H1 (cell line): Measurements from ENCODE around the gene CLDN7. TPM values are rescaled to one million over a fixed set of nuclear protein-coding genes. Genes with fewer than 3 reads are reported as not detected.
A peak's percentile ranks its signal among the peaks of the same experiment; 100 is the strongest.

Source experiments
- CTCF ChIA-PET: fragments of 300-600 bp; sonication (Branson Sonifier 250); formaldehyde crosslinking; loops from one replicate; lab custom pipeline; 2021; ENCODE audit not compliant: partially characterized antibody; lab: Charles Lee
- POLR2A ChIA-PET: fragments of 300-600 bp; sonication (Branson Sonifier 250); formaldehyde crosslinking; loops from one replicate; lab custom pipeline; 2021; ENCODE audit warnings: inconsistent platforms; ENCODE audit not compliant: partially characterized antibody; lab: Charles Lee
- DNase-seq, 2 experiments: peaks; one replicate each; pipeline versions ENCODE4 v3.0.0 to v3.0.0-alpha.2; 2010 to 2022; ENCODE audit warnings: low spot score in 2 of 2, low read depth in 1 of 2, mixed read lengths in 1 of 2
- FAIRE-seq: peaks from 2 replicates; lab custom pipeline; 2011; peaks lifted over from hg19 to GRCh38; lab: Jason Lieb, UNC
- H2AFZ ChIP-seq: 2 replicates; pipeline ENCODE4 v1.8.1; 2012; ENCODE audit warnings: low read length, inconsistent platforms
- H2AK5ac ChIP-seq: 2 replicates; pipeline ENCODE4 v1.6.1; 2013; ENCODE audit warnings: low read depth, low read length
- H2BK120ac ChIP-seq: replicated peaks from 2 replicates; pipeline ENCODE3; 2013; ENCODE audit warnings: low read depth, low read length, inconsistent platforms
- H2BK12ac ChIP-seq: 2 replicates; pipeline ENCODE4 v1.6.1; 2013; ENCODE audit warnings: low read depth, low read length
- H2BK15ac ChIP-seq: 2 replicates; pipeline ENCODE4 v1.6.1; 2013; ENCODE audit warnings: low read length
- H2BK20ac ChIP-seq: 2 replicates; pipeline ENCODE4 v1.6.1; 2013; ENCODE audit warnings: low read length
- H2BK5ac ChIP-seq: 2 replicates; pipeline ENCODE4 v1.6.1; 2013; ENCODE audit warnings: low read depth, low read length
- H3K14ac ChIP-seq: 2 replicates; pipeline ENCODE4 v1.6.1; 2013; ENCODE audit warnings: inconsistent platforms; ENCODE audit not compliant: insufficient read length
- H3K18ac ChIP-seq: 2 replicates; pipeline ENCODE4 v1.6.1; 2013; ENCODE audit warnings: low read length; ENCODE audit errors: extremely low read depth
- H3K23ac ChIP-seq: 2 replicates; pipeline ENCODE4 v1.6.1; 2013; ENCODE audit warnings: inconsistent platforms; ENCODE audit not compliant: insufficient read length
- H3K23me2 ChIP-seq: 2 replicates; pipeline ENCODE4 v1.6.1; 2013; ENCODE audit warnings: low read depth, low read length
- H3K27ac ChIP-seq: 2 replicates; pipeline ENCODE4 v1.6.1; 2011; ENCODE audit warnings: low read depth, low read length, inconsistent platforms
- H3K27me3 ChIP-seq, 4 experiments: replicated peaks in 1 of 4; 1 replicate in 1 of 4; 2 replicates in 3 of 4; pipeline versions ENCODE4 v1.6.1 to v1.8.1; 2011 to 2013; ENCODE audit warnings: low read length in 3 of 4, mild to moderate bottlenecking in 3 of 4, inconsistent platforms in 2 of 4, mixed read lengths in 2 of 4, moderate library complexity in 1 of 4; ENCODE audit not compliant: control insufficient read depth in 3 of 4, insufficient read depth in 3 of 4; ENCODE audit errors: extremely low read depth in 1 of 4
- H3K36me3 ChIP-seq, 4 experiments: 2 replicates each; pipeline versions ENCODE4 v1.6.1 to v1.8.1; 2011 to 2013; ENCODE audit warnings: mild to moderate bottlenecking in 4 of 4, low read length in 3 of 4, moderate library complexity in 2 of 4, control low read depth in 1 of 4, inconsistent platforms in 1 of 4; ENCODE audit not compliant: insufficient read depth in 4 of 4, control insufficient read depth in 2 of 4
- H3K4ac ChIP-seq: replicated peaks from 2 replicates; pipeline ENCODE3; 2013; ENCODE audit warnings: low read length, low read depth, mixed read lengths, inconsistent platforms; ENCODE audit not compliant: insufficient read length
- H3K4me1 ChIP-seq, 4 experiments: replicated peaks in 1 of 4; 1 replicate in 1 of 4; 2 replicates in 3 of 4; pipeline versions ENCODE4 v1.6.1 to v1.8.1; 2011 to 2013; ENCODE audit warnings: low read length in 3 of 4, inconsistent platforms in 2 of 4, mixed read lengths in 1 of 4; ENCODE audit not compliant: insufficient read depth in 4 of 4, control insufficient read depth in 3 of 4
- H3K4me2 ChIP-seq, 2 experiments: 2 replicates each; pipeline versions ENCODE4 v1.6.1 to v1.8.1; 2011 to 2013; ENCODE audit warnings: low read depth in 2 of 2, low read length in 2 of 2, control low read depth in 1 of 2, inconsistent platforms in 1 of 2, mild to moderate bottlenecking in 1 of 2; ENCODE audit not compliant: insufficient read depth in 1 of 2
- H3K4me3 ChIP-seq, 4 experiments: fragments of 200-600, 300-600 bp in 1 of 4; sonication (generic), shearing (Covaris generic), sonication (Bioruptor Twin) in 1 of 4; 2 replicates each; pipeline versions ENCODE4 v1.5.1 to v1.8.1; 2011 to 2016; ENCODE audit warnings: low read length in 4 of 4, low read depth in 3 of 4, control low read depth in 2 of 4, inconsistent platforms in 2 of 4, mild to moderate bottlenecking in 2 of 4, mixed read lengths in 1 of 4, moderate library complexity in 1 of 4; ENCODE audit not compliant: insufficient read depth in 2 of 4; ENCODE audit errors: extremely low read depth in 1 of 4
- H3K56ac ChIP-seq: replicated peaks from 2 replicates; pipeline ENCODE3; 2013; ENCODE audit warnings: low read depth, mild to moderate bottlenecking, mixed read lengths, low read length, inconsistent platforms; ENCODE audit not compliant: insufficient read length
- H3K79me1 ChIP-seq: 2 replicates; pipeline ENCODE4 v1.6.1; 2013; ENCODE audit warnings: low read depth, low read length, control low read depth
- H3K79me2 ChIP-seq, 2 experiments: 2 replicates each; pipeline versions ENCODE4 v1.6.1 to v1.8.1; 2012 to 2013; ENCODE audit warnings: low read length in 2 of 2, mild to moderate bottlenecking in 2 of 2, inconsistent platforms in 1 of 2; ENCODE audit not compliant: insufficient read depth in 2 of 2, control insufficient read depth in 1 of 2
- H3K9ac ChIP-seq, 4 experiments: replicated peaks in 1 of 4; 1 replicate in 1 of 4; 2 replicates in 3 of 4; pipeline versions ENCODE4 v1.6.1 to v1.8.1; 2011 to 2013; ENCODE audit warnings: low read depth in 3 of 4, low read length in 3 of 4, control low read depth in 2 of 4, mild to moderate bottlenecking in 2 of 4, moderate library complexity in 2 of 4, inconsistent platforms in 1 of 4; ENCODE audit errors: extremely low read depth in 1 of 4
- H3K9me3 ChIP-seq, 2 experiments: 2 replicates each; pipeline versions ENCODE4 v1.6.1 to v1.8.1; 2012 to 2013; ENCODE audit warnings: mild to moderate bottlenecking in 2 of 2, moderate library complexity in 2 of 2, control low read depth in 1 of 2, inconsistent platforms in 1 of 2, low read depth in 1 of 2, low read length in 1 of 2, mixed read lengths in 1 of 2; ENCODE audit not compliant: insufficient read depth in 2 of 2
- H4K20me1 ChIP-seq, 2 experiments: replicated peaks in 1 of 2; 2 replicates each; pipeline versions ENCODE3 to v1.8.1; 2011 to 2013; ENCODE audit warnings: inconsistent platforms in 2 of 2, low read length in 2 of 2, mild to moderate bottlenecking in 1 of 2; ENCODE audit not compliant: insufficient read depth in 2 of 2, control insufficient read depth in 1 of 2
- H4K5ac ChIP-seq: 2 replicates; pipeline ENCODE4 v1.6.1; 2013; ENCODE audit warnings: low read length, low read depth, mixed read lengths, inconsistent platforms; ENCODE audit not compliant: insufficient read length
- H4K8ac ChIP-seq: 2 replicates; pipeline ENCODE4 v1.8.0; 2013; ENCODE audit warnings: mild to moderate bottlenecking, moderate library complexity, low read length, inconsistent platforms; ENCODE audit not compliant: insufficient read depth; ENCODE audit errors: extremely low read depth
- H4K91ac ChIP-seq: replicated peaks from 2 replicates; pipeline ENCODE3; 2013; ENCODE audit warnings: low read length, mixed read lengths, inconsistent platforms; ENCODE audit not compliant: insufficient read length
- CBX5 ChIP-seq: fragments of 300-800, 300-1000 bp; sonication (generic); IDR thresholded peaks from 2 replicates; pipeline ENCODE4 v1.7.1; 2016; ENCODE audit warnings: antibody characterized with exemption, low read length, low read depth
- CHD1 ChIP-seq: IDR thresholded peaks from 2 replicates; pipeline ENCODE4 v1.6.1; 2012; ENCODE audit warnings: low read depth, low read length, improper control_type of control experiment
- EZH2 ChIP-seq: fragments of 200-600 bp; sonication (generic); IDR thresholded peaks from 2 replicates; pipeline ENCODE4 v1.7.1; 2012; ENCODE audit warnings: low read depth, mild to moderate bottlenecking, moderate library complexity, low read length, inconsistent platforms; ENCODE audit not compliant: severe bottlenecking
- HDAC2 ChIP-seq, 2 experiments: fragments of 300-600 bp in 1 of 2; sonication (generic) in 1 of 2; IDR thresholded peaks; 2 replicates each; pipeline ENCODE4 v1.6.1; 2011 to 2012; ENCODE audit warnings: low read depth in 2 of 2, low read length in 2 of 2, mild to moderate bottlenecking in 2 of 2, moderate library complexity in 2 of 2, borderline replicate concordance in 1 of 2, inconsistent platforms in 1 of 2
- HDAC6 ChIP-seq: IDR thresholded peaks from one replicate; pipeline ENCODE4 v1.7.1; 2012; ENCODE audit warnings: low read depth, mild to moderate bottlenecking, inconsistent platforms, low read length, moderate library complexity
- RAD21 ChIP-seq, 2 experiments: IDR thresholded peaks in 1 of 2; conservative IDR thresholded peaks in 1 of 2; 2 replicates each; pipeline ENCODE4 v1.6.1; 2011; ENCODE audit warnings: low read depth in 2 of 2, low read length in 2 of 2, improper control_type of control experiment in 1 of 2, inconsistent platforms in 1 of 2, mild to moderate bottlenecking in 1 of 2, moderate library complexity in 1 of 2
- RXRA ChIP-seq: IDR thresholded peaks from 2 replicates; pipeline ENCODE4 v1.6.1; 2011; ENCODE audit warnings: low read depth, mild to moderate bottlenecking, low read length, moderate library complexity; ENCODE audit not compliant: insufficient read depth
- SP1 ChIP-seq: IDR thresholded peaks from 2 replicates; pipeline ENCODE4 v1.6.1; 2011; ENCODE audit warnings: low read depth, low read length
- TAF1 ChIP-seq: IDR thresholded peaks from 2 replicates; pipeline ENCODE4 v1.6.1; 2011; ENCODE audit warnings: mild to moderate bottlenecking, low read depth, low read length
- TBP ChIP-seq: IDR thresholded peaks from 2 replicates; pipeline ENCODE4 v1.6.1; 2011; ENCODE audit warnings: low read depth, low read length, improper control_type of control experiment
- WGBS, 2 experiments: shearing (Covaris generic) in 1 of 2; methylation state at CpG; one replicate each; pipeline versions ENCODE4 v1.1.6 to v1.1.7; 2013 to 2015; ENCODE audit warnings: low lambda C conversion rate in 2 of 2, mixed read lengths in 2 of 2, inconsistent platforms in 1 of 2, low coverage in 1 of 2, missing lambda C conversion rate in 1 of 2; ENCODE audit not compliant: insufficient replicate concordance in 2 of 2, insufficient coverage in 1 of 2, insufficient read length in 1 of 2; ENCODE audit errors: extremely low coverage in 1 of 2, missing lambda C conversion rate in 1 of 2; 5-methylcytosine and 5-hydroxymethylcytosine counted together
- polyA plus RNA-seq, 7 experiments: library from polyadenylated mRNA; depleted of rRNA in 3 of 7; stranded (reverse) in 5 of 7; unstranded in 2 of 7; fragments of >200 nt in 5 of 7; fragments of 200-250 nt in 2 of 7; gene quantifications; 1 replicate in 5 of 7; 2 replicates in 1 of 7; 4 replicates in 1 of 7; pipeline versions ENCODE4 v1.2.1 to v1.2.3, GENCODE V29; 2011 to 2013; ENCODE audit warnings: missing spikeins in 2 of 7, mixed read lengths in 2 of 7
- total RNA-seq: library from RNA; stranded (reverse); fragmentation: NEBNext Ultra II Directional; extraction: Animal tissue kit (Norgen Biotek cat#: 25700); gene quantifications from 2 replicates; pipeline ENCODE4 v1.2.1, GENCODE V29; 2021

CLDN7 gene
- total and polyA plus RNA-seq, 2 of the 8 experiments (the other 6 are each of a cell fraction or from before 2014, with no cell fraction given): 118 to 119 TPM

DNA sequence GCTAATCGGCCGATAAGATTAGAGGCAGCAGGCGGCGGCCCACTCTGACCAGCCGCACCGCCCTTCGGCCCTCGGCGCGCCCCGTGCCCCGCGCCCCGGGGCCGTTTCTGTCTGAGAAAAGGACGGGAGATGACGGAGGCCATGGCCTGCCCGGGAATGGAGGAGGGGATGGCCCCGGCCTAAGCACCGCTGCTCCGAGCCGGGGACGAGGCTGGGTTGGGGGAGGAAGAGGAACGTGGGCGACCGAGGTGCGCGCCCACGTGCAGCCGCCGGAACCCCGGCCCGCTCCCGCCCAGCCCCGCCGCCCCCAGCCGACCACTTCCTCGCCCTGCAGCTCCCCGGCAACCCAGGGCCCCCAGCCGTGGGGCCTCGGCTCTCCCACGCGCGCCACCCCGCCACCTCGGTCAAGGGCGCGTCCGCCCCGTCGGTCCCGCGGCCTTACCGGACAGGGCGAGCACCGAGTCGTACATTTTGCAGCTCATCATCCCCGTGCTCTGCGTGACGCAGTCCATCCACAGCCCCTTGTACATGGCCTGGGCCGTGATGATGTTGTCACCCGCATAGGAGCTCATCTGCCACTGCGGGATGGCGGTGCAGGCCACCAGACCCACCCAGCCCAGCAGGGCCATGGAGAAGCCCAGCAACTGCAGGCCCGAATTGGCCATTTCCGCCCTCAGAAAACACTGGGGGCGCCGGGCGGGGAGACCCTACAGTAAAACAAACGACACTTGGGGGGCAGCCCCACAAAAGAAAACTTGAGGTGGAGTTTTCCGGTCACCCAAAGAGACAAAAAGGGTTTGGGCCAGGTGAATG lies 693 bp downstream of the CLDN7 start:
- peak overlapping the region; percentile 61 for H3K56ac ChIP-seq
- TF ChIP-seq SP1 (no peak), CBX5 (no peak), RAD21 (IDR thresholded peaks at IDR 0.05 in 1 of 2, conservative IDR thresholded peaks at IDR 0.05 in 1 of 2; ENCODE audit: low read depth in 2 of 2, low read length in 2 of 2) (no peak), EZH2 (no peak), CHD1 (no peak; the same call in 1 of the 2 replicates), TBP (no peak; the same call in 1 of the 2 replicates), HDAC2 (IDR thresholded peaks at IDR 0.05; ENCODE audit: borderline replicate concordance in 1 of 2, low read depth in 2 of 2, low read length in 2 of 2) (0 out of 4 replicates have a peak, but pooled peaks of 1 of the 2 experiments have one; percentile 32), HDAC6 (no peak), RXRA (no peak), TAF1 (no peak)

More for the DNA sequence above, 693 bp downstream of the CLDN7 start:
- peaks cover 13% of the 10 kb centered on the region for H3K23me2 ChIP-seq
- H3K9me3 ChIP-seq: no peaks in the 10 kb centered on the region
- H3K18ac ChIP-seq: peak overlapping the region; percentile 87
- H4K91ac ChIP-seq: peak overlapping the region; percentile 95
- H2BK15ac ChIP-seq: no peak overlapping the region
- WGBS, 2 experiments: 1% methylated on average over 50 of the region's 71 CpGs; no CpG with 5 or more reads in 1 of the 2 experiments
- H3K23ac ChIP-seq: no peak overlapping the region
- peak overlapping the region; percentile 99; the same call in 1 of the 2 replicates for H2AK5ac ChIP-seq
- no peak overlapping the region for H2BK20ac ChIP-seq
- ChIA-PET CTCF (interaction anchor here (1.0 to 1.5 kb wide), 3 partner anchors 10 to 48 kb away, joined by 3 to 4 read pairs (median 4); partner anchors contain the start of gene CTDNEP1), POLR2A (interaction anchor here (0.5 to 13.7 kb wide), 24 partner anchors 9 to 663 kb away, joined by 3 to 159 read pairs (median 6); partner anchors contain the start of genes ACADVL, CTDNEP1, DLG4 and DVL2)
- FAIRE-seq: no peak
- H2BK120ac ChIP-seq: no peak overlapping the region
- peak overlapping the region; percentile 93 to 98 (median 96) for H3K4me3 ChIP-seq
- peaks cover 0 to 31% of the 10 kb centered on the region in 2 experiments; a peak in 2 of 4 replicates for H3K79me2 ChIP-seq
- peak overlapping the region; percentile 96 for H3K4ac ChIP-seq
- peak overlapping the region; percentile 98 for H4K8ac ChIP-seq
- H3K4me2 ChIP-seq: peak overlapping the region; percentile 91 to 97
- no peaks in the 10 kb centered on the region for H3K27me3 ChIP-seq
- peaks cover 5 to 15% (median 6%) of the 10 kb centered on the region in 4 experiments; a peak in 6 of 7 replicates for H3K4me1 ChIP-seq
- peak overlapping the region; percentile 94 to 98 (median 98) for H3K9ac ChIP-seq
- H2BK12ac ChIP-seq: peak overlapping the region; percentile 98
- H2BK5ac ChIP-seq: peak overlapping the region; percentile 98
- peaks cover 6 to 11% of the 10 kb centered on the region in 2 experiments for H4K20me1 ChIP-seq
- peak overlapping the region; percentile 73 for H3K14ac ChIP-seq
- peak overlapping the region; percentile 91 for H3K27ac ChIP-seq
- H2AFZ ChIP-seq: no peak overlapping the region
- H3K79me1 ChIP-seq: peaks cover 9% of the 10 kb centered on the region
- peak overlapping the region; percentile 67 for H4K5ac ChIP-seq
- DNase-seq: peak in 1 of 2 experiments; percentile 60
- H3K36me3 ChIP-seq: peaks cover 0 to 31% (median 12%) of the 10 kb centered on the region in 4 experiments; a peak in 5 of 8 replicates
